MM.1S (cell line): ENCODE data around the gene DNM1L.

ENCODE experiments used
- CTCF ChIP-seq: fragments of 300-600 bp; sonication (generic); IDR thresholded peaks from 2 replicates; pipeline ENCODE4 v1.5.1; 2016; ENCODE audit warnings: antibody characterized with exemption, low read length, mixed read lengths
- EZH2 ChIP-seq: fragments of 300-600 bp; sonication (generic); optimal IDR thresholded peaks from 2 replicates; pipeline ENCODE3; 2017; ENCODE audit warnings: low read depth, mild to moderate bottlenecking, antibody characterized with exemption, low read length, mixed read lengths

- TF ChIP-seq CTCF (no peak), EZH2 (no peak)
Measured at GRCh38 chr12:32644431-32644830, 34.7 kb upstream of the DNM1L start.
